HepG2 (cell line): ENCODE results near the gene TMEM167B. TPM values are rescaled to one million over a fixed set of nuclear protein-coding genes. Genes with fewer than 3 reads are reported as not detected.

Source experiments
- ATRX ChIP-seq: sonication (generic); formaldehyde crosslinking; IDR thresholded peaks from 2 replicates; pipeline ENCODE4 v1.4.0; 2020; ENCODE audit warnings: missing genetic modification reagents, borderline replicate concordance
- CHD4 ChIP-seq: fragments of 200-600 bp; sonication (generic); IDR thresholded peaks from 2 replicates; pipeline ENCODE4 v1.7.0; 2017; ENCODE audit warnings: mild to moderate bottlenecking, low read length, borderline replicate concordance
- CSRNP1 ChIP-seq: sonication (generic); formaldehyde crosslinking; IDR thresholded peaks from 2 replicates; pipeline ENCODE4 v1.8.1; 2023; ENCODE audit warnings: mild to moderate bottlenecking, missing genetic modification reagents
- FOXO1 ChIP-seq: sonication (generic); formaldehyde crosslinking; IDR thresholded peaks from 2 replicates; pipeline ENCODE4 v1.4.0; 2020; ENCODE audit warnings: missing genetic modification reagents
- FOXP1 ChIP-seq, 2 experiments: fragments of 450-650 bp in 1 of 2; IDR thresholded peaks; 2 replicates each; pipeline ENCODE4 v1.6.1; 2017 to 2018; ENCODE audit warnings: antibody characterized with exemption in 1 of 2
- HIVEP1 ChIP-seq: sonication (generic); formaldehyde crosslinking; IDR thresholded peaks from 2 replicates; pipeline ENCODE4 v1.4.0; 2020; ENCODE audit warnings: mild to moderate bottlenecking, missing genetic modification reagents
- LBX2 ChIP-seq: sonication (generic); formaldehyde crosslinking; IDR thresholded peaks from 2 replicates; pipeline ENCODE4 v1.5.0; 2020; ENCODE audit warnings: missing genetic modification reagents, mild to moderate bottlenecking, borderline replicate concordance
- MNT ChIP-seq: fragments of 450-650 bp; IDR thresholded peaks from 2 replicates; pipeline ENCODE4 v1.6.1; 2016
- MXD3 ChIP-seq: IDR thresholded peaks from 2 replicates; pipeline ENCODE4 v1.6.1; 2016; ENCODE audit warnings: mild to moderate bottlenecking, missing biosample characterization, missing genetic modification reagents
- NCOA1 ChIP-seq: sonication (generic); formaldehyde crosslinking; IDR thresholded peaks from 2 replicates; pipeline ENCODE4 v1.9.0; 2021; ENCODE audit warnings: missing genetic modification reagents
- PITX1 ChIP-seq: sonication (generic); formaldehyde crosslinking; IDR thresholded peaks from 2 replicates; pipeline ENCODE4 v1.5.1; 2020; ENCODE audit warnings: mild to moderate bottlenecking, missing genetic modification reagents
- PLSCR1 ChIP-seq: sonication (generic); formaldehyde crosslinking; IDR thresholded peaks from 2 replicates; pipeline ENCODE4 v1.5.0; 2020; ENCODE audit warnings: missing genetic modification reagents, mild to moderate bottlenecking, borderline replicate concordance
- POLR2AphosphoS2 ChIP-seq: IDR thresholded peaks from 2 replicates; pipeline ENCODE4 v1.6.1; 2011; ENCODE audit warnings: low read depth, low read length, improper control_type of control experiment
- SIX1 ChIP-seq: sonication (generic); formaldehyde crosslinking; IDR thresholded peaks from 2 replicates; pipeline ENCODE4 v1.4.0; 2020; ENCODE audit warnings: missing genetic modification reagents, borderline replicate concordance
- SMARCC2 ChIP-seq: fragments of 450-650 bp; IDR thresholded peaks from 2 replicates; pipeline ENCODE4 v1.6.1; 2017; ENCODE audit warnings: antibody characterized with exemption, mild to moderate bottlenecking
- SSRP1 ChIP-seq: IDR thresholded peaks from 2 replicates; pipeline ENCODE4 v1.6.1; 2016; ENCODE audit warnings: control low read depth
- U2AF1 ChIP-seq: fragments of 200-400 bp; formaldehyde crosslinking; optimal IDR thresholded peaks from 2 replicates; pipeline ENCODE3; 2017; ENCODE audit warnings: mild to moderate bottlenecking, low read depth, low read length
- XBP1 ChIP-seq: sonication (generic); formaldehyde crosslinking; IDR thresholded peaks from 2 replicates; pipeline ENCODE4 v1.5.0; 2020; ENCODE audit warnings: missing genetic modification reagents
- ZNF18 ChIP-seq: sonication (generic); formaldehyde crosslinking; IDR thresholded peaks from 2 replicates; pipeline ENCODE4 v1.8.0; 2022; ENCODE audit warnings: mild to moderate bottlenecking, missing genetic modification reagents; ENCODE audit not compliant: insufficient replicate concordance
- ZNF317 ChIP-seq: sonication (generic); formaldehyde crosslinking; IDR thresholded peaks from 2 replicates; pipeline ENCODE4 v1.5.0; 2020; ENCODE audit warnings: mild to moderate bottlenecking, missing genetic modification reagents
- ZNF569 ChIP-seq: sonication (generic); formaldehyde crosslinking; IDR thresholded peaks from 2 replicates; pipeline ENCODE4 v1.5.0; 2020; ENCODE audit warnings: mild to moderate bottlenecking, missing genetic modification reagents, moderate library complexity, borderline replicate concordance
- ZNF766 ChIP-seq: sonication (generic); formaldehyde crosslinking; IDR thresholded peaks from 2 replicates; pipeline ENCODE4 v1.5.0; 2020; ENCODE audit warnings: missing genetic modification reagents, borderline replicate concordance
- ZSCAN21 ChIP-seq: sonication (generic); formaldehyde crosslinking; IDR thresholded peaks from 2 replicates; pipeline ENCODE4 v1.8.0; 2022; ENCODE audit warnings: mild to moderate bottlenecking, missing genetic modification reagents, moderate library complexity, borderline replicate concordance
- polyA plus RNA-seq, 8 experiments: library from polyadenylated mRNA; depleted of rRNA in 3 of 8; stranded (reverse) in 7 of 8; unstranded in 1 of 8; fragments of >200 nt; fragmentation: Illumina TruSeq in 4 of 8; extraction: Trizol in 4 of 8; gene quantifications; 2 replicates each; pipeline versions ENCODE4 v1.2.1 to v1.2.3, GENCODE V29; 2011 to 2016; ENCODE audit warnings: low read depth in 4 of 8, missing spikeins in 1 of 8, mixed read lengths in 1 of 8; ENCODE audit not compliant: insufficient read depth in 1 of 8
- total RNA-seq, 5 experiments: library from RNA; depleted of rRNA; stranded (reverse); fragments of >200 nt; fragmentation: Illumina TruSeq; extraction: Trizol; gene quantifications; 2 replicates each; pipeline ENCODE4 v1.2.3, GENCODE V29; 2016; ENCODE audit warnings: low read depth in 1 of 5

The TMEM167B gene
- total and polyA plus RNA-seq, 2 of the 13 experiments (the other 11 are each of a cell fraction or from before 2014, with no cell fraction given), result 9.5 to 22.4 TPM

GRCh38 chr1:109099938-109100773, 9.6 kb downstream of the TMEM167B start (continued):
- TF ChIP-seq HIVEP1 (CRISPR knock-in tag) (peak; percentile 20; the same call in 1 of the 2 replicates), ZSCAN21 (CRISPR knock-in tag) (peak; percentile 88; the same call in 1 of the 2 replicates), ZNF317 (CRISPR knock-in tag) (peak; percentile 85), ZNF569 (no peak; the same call in 1 of the 2 replicates), MNT (peak; percentile 34; the same call in 1 of the 2 replicates), CSRNP1 (CRISPR knock-in tag) (peak; percentile 77), U2AF1 (peak; percentile 99), FOXO1 (CRISPR knock-in tag) (peak; percentile 55; the same call in 1 of the 2 replicates), ATRX (CRISPR knock-in tag) (no peak), SSRP1 (CRISPR knock-in tag) (peak; percentile 74; the same call in 1 of the 2 replicates), PITX1 (CRISPR knock-in tag) (peak; percentile 87; the same call in 1 of the 2 replicates), XBP1 (CRISPR knock-in tag) (no peak), POLR2AphosphoS2 (peak; percentile 85), PLSCR1 (CRISPR knock-in tag) (no peak), FOXP1 (IDR thresholded peaks at IDR 0.05) (no peak), FOXP1 (CRISPR knock-in tag; IDR thresholded peaks at IDR 0.05) (no peak), ZNF18 (CRISPR knock-in tag) (peak; percentile 88), LBX2 (CRISPR knock-in tag) (peak; percentile 98), CHD4 (no peak), MXD3 (CRISPR knock-in tag) (peak; percentile 99), SIX1 (CRISPR knock-in tag) (0 out of 2 replicates have a peak, but pooled peaks have one; percentile 4), ZNF766 (CRISPR knock-in tag) (peak; percentile 87; the same call in 1 of the 2 replicates), NCOA1 (CRISPR knock-in tag) (0 out of 2 replicates have a peak, but pooled peaks have one; percentile 41), SMARCC2 (no peak)
